ENCODE measurements around the gene NRSN2.
"Not testable (repeated sequence)": the region's sequence is repeated elsewhere in the genome, so short reads cannot be mapped to it uniquely, and the experiment has no call there.

NRSN2 gene

DNA sequence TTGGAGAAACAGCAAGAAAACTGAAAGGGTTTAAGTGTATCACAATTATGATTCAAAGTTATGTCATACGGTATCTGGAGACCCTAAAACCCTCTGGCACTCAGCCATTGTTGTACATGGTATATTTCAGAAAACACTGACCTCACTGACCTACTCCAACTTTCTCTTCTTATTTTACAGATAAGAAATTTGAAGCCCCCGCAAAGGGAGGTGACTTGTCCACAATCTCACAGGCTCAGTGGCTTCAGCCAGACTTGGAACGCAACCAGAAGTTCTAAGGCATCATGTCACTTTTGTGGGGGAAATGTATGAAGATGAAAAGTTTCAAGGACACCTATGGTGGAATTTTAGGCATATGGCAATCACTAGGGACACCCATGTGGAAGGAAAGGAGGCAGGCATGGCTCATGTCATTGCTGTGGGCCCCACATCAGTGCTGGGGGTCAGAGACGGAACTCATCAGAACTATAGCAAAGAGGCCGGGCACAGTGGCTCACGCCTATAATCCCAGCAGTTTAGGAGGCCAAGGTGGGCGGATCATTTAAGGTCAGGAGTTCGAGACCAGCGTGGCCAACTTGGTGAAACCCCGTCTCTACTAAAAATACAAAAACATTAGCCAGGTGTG lies 28.5 kb downstream of the NRSN2 start:
- Histone ChIP-seq H3K27me3 (ENCODE audit: control insufficient read depth in 2 of 2, insufficient read depth in 2 of 2, low read length in 2 of 2) (no peaks in the 10 kb centered on the region), H3K36me3 (ENCODE audit: control insufficient read depth in 2 of 2, insufficient read depth in 2 of 2, low read length in 2 of 2) (no peaks in the 10 kb centered on the region), H3K9me3 (ENCODE audit: control insufficient read depth in 2 of 2, low read length in 2 of 2) (no peaks in the 10 kb centered on the region), H3K27ac (ENCODE audit: low read depth in 2 of 2, low read length in 2 of 2) (no peak overlapping the region), H3K4me3 (ENCODE audit: low read length in 2 of 2) (no peak overlapping the region), H3K4me1 (ENCODE audit: control insufficient read depth in 2 of 2, insufficient read depth in 2 of 2, low read length in 2 of 2) (no peaks in the 10 kb centered on the region), H3K9ac (ENCODE audit: low read depth in 1 of 2, low read length in 2 of 2) (no peak overlapping the region)

- Histone ChIP-seq H3K9ac (ENCODE audit: low read depth in 1 of 2, low read length in 2 of 2) (no peak overlapping the region), H3K27me3 (ENCODE audit: control insufficient read depth in 2 of 2, insufficient read depth in 2 of 2, low read length in 2 of 2) (no peaks in the 10 kb centered on the region)
Measured at GRCh38 chr20:376089-376488, 29.2 kb downstream of the NRSN2 start.

DNA sequence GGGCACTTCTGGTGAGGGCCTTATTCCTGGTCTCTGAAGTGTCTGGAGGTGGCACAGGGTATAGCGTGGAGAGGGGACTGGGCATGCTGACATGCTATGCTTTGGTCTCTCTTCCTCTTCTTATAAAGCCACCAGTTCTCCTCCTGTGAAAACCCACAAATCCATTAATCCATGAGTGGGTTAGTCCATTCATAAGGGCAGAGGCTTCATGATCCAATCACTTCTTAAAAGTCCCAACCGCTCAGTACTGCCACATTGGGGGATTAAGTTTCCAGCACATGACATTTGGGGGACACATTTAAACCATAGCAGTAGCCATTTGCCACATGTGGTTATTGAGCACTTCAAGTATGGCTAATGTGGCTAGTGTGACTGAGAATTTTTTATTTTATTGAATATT lies 29.8 kb downstream of the NRSN2 start:
- H3K27ac ChIP-seq (ENCODE audit: low read depth in 2 of 2, low read length in 2 of 2) = no peak overlapping the region
- no peaks in the 10 kb centered on the region for H3K36me3 ChIP-seq (ENCODE audit: control insufficient read depth in 2 of 2, insufficient read depth in 2 of 2, low read length in 2 of 2)
- H3K9ac ChIP-seq (ENCODE audit: low read depth in 1 of 2, low read length in 2 of 2) = no peak overlapping the region
- no peaks in the 10 kb centered on the region for H3K9me3 ChIP-seq (ENCODE audit: control insufficient read depth in 2 of 2, low read length in 2 of 2)
- no peaks in the 10 kb centered on the region for H3K4me1 ChIP-seq (ENCODE audit: control insufficient read depth in 2 of 2, insufficient read depth in 2 of 2, low read length in 2 of 2)
- H3K27me3 ChIP-seq (ENCODE audit: control insufficient read depth in 2 of 2, insufficient read depth in 2 of 2, low read length in 2 of 2) = no peaks in the 10 kb centered on the region
- H3K4me3 ChIP-seq (ENCODE audit: low read length in 2 of 2) = no peak overlapping the region

More at GRCh38 chr20:376089-376488, 29.2 kb downstream of the NRSN2 start:
- Histone ChIP-seq H3K4me3 (ENCODE audit: low read length in 2 of 2) (no peak overlapping the region), H3K36me3 (ENCODE audit: control insufficient read depth in 2 of 2, insufficient read depth in 2 of 2, low read length in 2 of 2) (no peaks in the 10 kb centered on the region), H3K4me1 (ENCODE audit: control insufficient read depth in 2 of 2, insufficient read depth in 2 of 2, low read length in 2 of 2) (no peaks in the 10 kb centered on the region), H3K27ac (ENCODE audit: low read depth in 2 of 2, low read length in 2 of 2) (no peak overlapping the region), H3K9me3 (ENCODE audit: control insufficient read depth in 2 of 2, low read length in 2 of 2) (no peaks in the 10 kb centered on the region)

DNA sequence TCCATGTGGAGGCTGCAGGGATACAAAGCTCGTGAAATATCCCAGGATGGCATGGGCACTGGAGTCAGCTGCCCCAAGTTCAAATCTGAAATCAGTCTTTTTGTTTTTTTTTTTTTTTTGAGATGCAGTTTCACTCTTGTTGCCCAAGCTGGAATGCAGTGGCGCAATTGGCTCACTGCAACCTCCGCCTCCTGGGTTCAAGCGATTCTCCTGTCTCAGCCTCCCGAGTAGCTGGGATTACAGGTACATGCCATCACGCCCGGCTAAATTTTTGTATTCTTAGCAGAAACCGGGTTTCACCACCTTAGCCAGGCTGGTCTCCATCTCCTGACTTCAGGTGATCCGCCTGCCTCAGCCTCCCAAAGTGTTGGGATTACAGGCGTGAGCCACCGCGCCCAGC lies 30.7 kb downstream of the NRSN2 start:
- not testable (repeated sequence) for H3K9ac ChIP-seq (ENCODE audit: low read depth in 1 of 2, low read length in 2 of 2); H3K36me3 ChIP-seq (ENCODE audit: control insufficient read depth in 2 of 2, insufficient read depth in 2 of 2, low read length in 2 of 2); H3K4me1 ChIP-seq (ENCODE audit: control insufficient read depth in 2 of 2, insufficient read depth in 2 of 2, low read length in 2 of 2); H3K9me3 ChIP-seq (ENCODE audit: control insufficient read depth in 2 of 2, low read length in 2 of 2); H3K4me3 ChIP-seq (ENCODE audit: low read length in 2 of 2); H3K27ac ChIP-seq (ENCODE audit: low read depth in 2 of 2, low read length in 2 of 2); H3K27me3 ChIP-seq (ENCODE audit: control insufficient read depth in 2 of 2, insufficient read depth in 2 of 2, low read length in 2 of 2)

DNA sequence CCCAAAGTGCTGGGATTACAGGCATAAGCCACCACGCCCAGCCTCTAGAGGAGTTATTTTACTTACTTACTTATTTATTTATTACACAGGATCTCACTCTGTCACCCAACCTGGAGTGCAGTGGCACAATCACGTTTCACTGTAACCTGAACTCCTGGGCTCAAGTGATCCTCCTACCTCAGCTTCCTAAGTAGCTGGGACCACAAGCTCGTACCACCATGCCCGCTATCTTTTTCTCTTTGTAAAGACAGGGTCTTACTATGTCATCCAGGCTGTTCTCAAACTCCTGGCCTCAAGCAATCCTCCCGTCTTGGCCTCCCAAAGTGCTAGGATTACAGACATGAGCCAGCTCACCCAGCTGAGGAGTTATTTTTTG lies 32.0 kb downstream of the NRSN2 start:
- Histone ChIP-seq H3K27me3 (ENCODE audit: control insufficient read depth in 2 of 2, insufficient read depth in 2 of 2, low read length in 2 of 2) (peaks cover 0 to 2% of the 10 kb centered on the region in 2 donors), H3K27ac (ENCODE audit: low read depth in 2 of 2, low read length in 2 of 2) (no peak overlapping the region), H3K4me3 (ENCODE audit: low read length in 2 of 2) (no peak overlapping the region), H3K4me1 (ENCODE audit: control insufficient read depth in 2 of 2, insufficient read depth in 2 of 2, low read length in 2 of 2) (peaks cover 3 to 5% of the 10 kb centered on the region in 2 donors), H3K36me3 (ENCODE audit: control insufficient read depth in 2 of 2, insufficient read depth in 2 of 2, low read length in 2 of 2) (no peaks in the 10 kb centered on the region), H3K9ac (ENCODE audit: low read depth in 1 of 2, low read length in 2 of 2) (no peak overlapping the region), H3K9me3 (ENCODE audit: control insufficient read depth in 2 of 2, low read length in 2 of 2) (no peaks in the 10 kb centered on the region)

DNA sequence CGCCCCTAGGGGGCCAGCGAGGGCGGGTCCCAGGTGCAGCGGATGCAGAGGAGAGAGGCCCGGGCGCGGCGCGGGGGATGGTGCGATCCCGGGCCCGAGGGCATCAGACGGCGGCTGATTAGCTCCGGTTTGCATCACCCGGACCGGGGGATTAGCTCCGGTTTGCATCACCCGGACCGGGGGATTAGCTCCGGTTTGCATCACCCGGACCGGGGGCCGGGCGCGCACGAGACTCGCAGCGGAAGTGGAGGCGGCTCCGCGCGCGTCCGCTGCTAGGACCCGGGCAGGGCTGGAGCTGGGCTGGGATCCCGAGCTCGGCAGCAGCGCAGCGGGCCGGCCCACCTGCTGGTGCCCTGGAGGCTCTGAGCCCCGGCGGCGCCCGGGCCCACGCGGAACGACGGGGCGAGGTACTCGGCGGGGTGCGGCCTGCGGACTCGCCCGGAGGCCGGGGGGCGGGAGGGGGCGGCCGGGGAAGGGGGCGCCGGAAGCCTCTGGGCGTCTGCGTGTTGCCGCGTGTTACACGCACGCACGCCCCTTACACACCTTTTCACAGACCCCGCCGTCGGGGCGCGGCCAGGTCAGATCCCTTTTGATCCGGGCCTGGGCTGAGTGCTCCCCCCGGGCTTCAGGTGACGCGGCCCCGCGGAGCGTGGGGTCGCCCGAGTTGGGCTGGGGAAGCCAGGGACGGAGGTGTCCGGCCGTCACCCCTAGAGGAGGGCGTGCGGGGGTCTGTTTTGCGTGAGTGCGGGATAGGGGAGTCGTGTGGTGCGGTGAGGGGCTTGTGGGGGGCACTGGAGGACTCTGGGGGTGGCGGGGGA lies 34.1 kb downstream of the NRSN2 start:
- no peaks in the 10 kb centered on the region for H3K9me3 ChIP-seq (ENCODE audit: control insufficient read depth in 2 of 2, low read length in 2 of 2)
- H3K27ac ChIP-seq (ENCODE audit: low read depth in 2 of 2, low read length in 2 of 2) = peak overlapping the region; percentile 37 to 56
- no peaks in the 10 kb centered on the region for H3K36me3 ChIP-seq (ENCODE audit: control insufficient read depth in 2 of 2, insufficient read depth in 2 of 2, low read length in 2 of 2)
- peaks cover 0 to 2% of the 10 kb centered on the region in 2 donors for H3K27me3 ChIP-seq (ENCODE audit: control insufficient read depth in 2 of 2, insufficient read depth in 2 of 2, low read length in 2 of 2)
- H3K9ac ChIP-seq (ENCODE audit: low read depth in 1 of 2, low read length in 2 of 2) = no peak overlapping the region
- peaks cover 3 to 5% of the 10 kb centered on the region in 2 donors for H3K4me1 ChIP-seq (ENCODE audit: control insufficient read depth in 2 of 2, insufficient read depth in 2 of 2, low read length in 2 of 2)
- peak overlapping the region; percentile 69 to 71 for H3K4me3 ChIP-seq (ENCODE audit: low read length in 2 of 2)

DNA sequence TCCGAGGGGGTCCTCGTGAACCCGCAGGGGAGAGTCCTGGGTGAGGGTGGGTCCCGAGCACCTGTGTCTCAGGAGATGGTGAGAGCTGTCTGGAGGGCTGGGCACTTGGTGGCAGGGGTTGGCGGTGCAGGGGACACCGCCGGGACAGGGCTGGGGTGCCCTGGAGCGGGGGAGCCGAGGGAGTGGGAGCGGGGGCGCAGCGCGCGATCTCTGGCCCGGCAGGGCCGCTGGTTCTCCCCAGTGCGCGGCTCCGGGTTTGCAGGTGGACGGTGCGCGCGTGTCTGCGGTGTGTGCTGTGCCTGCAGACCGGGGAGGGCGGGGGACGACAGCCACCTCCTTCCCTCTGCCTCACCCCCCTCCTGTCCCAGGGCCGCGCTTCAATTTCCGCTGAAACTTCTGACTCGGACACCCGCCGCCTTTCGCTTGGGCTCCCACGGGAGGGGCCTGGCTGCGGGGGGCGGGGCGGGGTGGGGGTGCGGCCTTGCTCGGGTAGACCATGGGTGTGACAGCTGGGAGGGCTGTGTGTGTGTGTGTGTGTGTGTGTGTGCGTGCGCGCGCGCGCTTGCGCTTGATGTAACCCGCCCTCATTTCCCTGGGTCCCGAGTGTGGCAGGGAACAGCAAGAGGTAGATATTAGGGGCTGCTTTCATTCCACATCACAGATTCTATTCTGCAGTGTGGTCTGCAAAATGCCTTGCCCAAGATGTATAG lies 34.8 kb downstream of the NRSN2 start:
- H3K4me1 ChIP-seq (ENCODE audit: control insufficient read depth in 2 of 2, insufficient read depth in 2 of 2, low read length in 2 of 2) = peaks cover 3 to 5% of the 10 kb centered on the region in 2 donors
- H3K4me3 ChIP-seq (ENCODE audit: low read length in 2 of 2) = peak overlapping the region; percentile 69 to 71

GRCh38 chr20:382291-383115 lies 35.6 kb downstream of the NRSN2 start:
- Histone ChIP-seq H3K36me3 (ENCODE audit: control insufficient read depth in 2 of 2, insufficient read depth in 2 of 2, low read length in 2 of 2) (no peaks in the 10 kb centered on the region), H3K4me1 (ENCODE audit: control insufficient read depth in 2 of 2, insufficient read depth in 2 of 2, low read length in 2 of 2) (peaks cover 3 to 5% of the 10 kb centered on the region in 2 donors), H3K9me3 (ENCODE audit: control insufficient read depth in 2 of 2, low read length in 2 of 2) (no peaks in the 10 kb centered on the region), H3K27me3 (ENCODE audit: control insufficient read depth in 2 of 2, insufficient read depth in 2 of 2, low read length in 2 of 2) (peaks cover 0 to 2% of the 10 kb centered on the region in 2 donors), H3K9ac (ENCODE audit: low read depth in 1 of 2, low read length in 2 of 2) (peak overlapping the region in 1 of 2 donors; percentile 34), H3K4me3 (ENCODE audit: low read length in 2 of 2) (peak overlapping the region; percentile 59 to 71), H3K27ac (ENCODE audit: low read depth in 2 of 2, low read length in 2 of 2) (no peak overlapping the region)

More for the DNA sequence above, 34.8 kb downstream of the NRSN2 start:
- Histone ChIP-seq H3K36me3 (ENCODE audit: control insufficient read depth in 2 of 2, insufficient read depth in 2 of 2, low read length in 2 of 2) (no peaks in the 10 kb centered on the region), H3K9ac (ENCODE audit: low read depth in 1 of 2, low read length in 2 of 2) (peak overlapping the region in 1 of 2 donors; percentile 43), H3K9me3 (ENCODE audit: control insufficient read depth in 2 of 2, low read length in 2 of 2) (no peaks in the 10 kb centered on the region), H3K27me3 (ENCODE audit: control insufficient read depth in 2 of 2, insufficient read depth in 2 of 2, low read length in 2 of 2) (peaks cover 0 to 2% of the 10 kb centered on the region in 2 donors), H3K27ac (ENCODE audit: low read depth in 2 of 2, low read length in 2 of 2) (peak overlapping the region; percentile 37 to 56)

DNA sequence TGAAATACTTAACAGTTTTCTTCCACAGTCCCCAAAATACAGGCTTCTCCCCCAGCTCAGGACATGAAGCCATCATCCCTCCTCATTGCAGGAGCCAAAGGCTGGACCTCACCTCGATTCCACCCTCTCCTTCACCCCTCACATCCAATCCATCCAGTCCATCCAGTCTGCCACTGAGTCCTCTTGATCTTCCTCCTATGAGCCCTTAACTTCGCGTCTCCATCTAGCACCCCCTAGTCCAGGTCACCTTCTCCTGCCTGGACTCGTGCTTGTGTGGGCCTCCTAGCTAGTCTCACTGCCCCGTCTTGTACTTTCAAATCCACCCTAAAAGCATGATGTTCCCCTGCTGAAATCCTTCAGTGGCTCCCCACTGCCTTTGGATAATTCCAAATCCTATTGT lies 37.0 kb downstream of the NRSN2 start:
- peaks cover 3 to 5% of the 10 kb centered on the region in 2 donors for H3K4me1 ChIP-seq (ENCODE audit: control insufficient read depth in 2 of 2, insufficient read depth in 2 of 2, low read length in 2 of 2)
- peaks cover 2 to 8% of the 10 kb centered on the region in 2 donors for H3K36me3 ChIP-seq (ENCODE audit: control insufficient read depth in 2 of 2, insufficient read depth in 2 of 2, low read length in 2 of 2)
- H3K27ac ChIP-seq (ENCODE audit: low read depth in 2 of 2, low read length in 2 of 2) = no peak overlapping the region
- H3K27me3 ChIP-seq (ENCODE audit: control insufficient read depth in 2 of 2, insufficient read depth in 2 of 2, low read length in 2 of 2) = peaks cover 0 to 2% of the 10 kb centered on the region in 2 donors
- no peak overlapping the region for H3K9ac ChIP-seq (ENCODE audit: low read depth in 1 of 2, low read length in 2 of 2)
- H3K4me3 ChIP-seq (ENCODE audit: low read length in 2 of 2) = no peak overlapping the region
- H3K9me3 ChIP-seq (ENCODE audit: control insufficient read depth in 2 of 2, low read length in 2 of 2) = no peaks in the 10 kb centered on the region
